ENCODE results near the gene OR2T29.
"Not testable (repeated sequence)": the region's sequence is repeated elsewhere in the genome, so short reads cannot be mapped to it uniquely, and the experiment has no call there.

OR2T29 gene

GRCh38 chr1:248562672-248563071, at the start of gene OR2T29:
OR2T29 (minus strand) TSS chr1:248562772; CDS start chr1:248559491, 3,281 bp downstream.
- DNase-seq = not testable (repeated sequence)

- DNase-seq = no peak
These were observed 49.4 kb upstream of the OR2T29 start for GRCh38 chr1:248611883-248612414.

GRCh38 chr1:248610301-248610700, 47.7 kb upstream of the OR2T29 start:
- DNase-seq = no peak

- no peak for DNase-seq
These were observed 36.8 kb upstream of the OR2T29 start for GRCh38 chr1:248599396-248599795.

GRCh38 chr1:248597589-248597988, 35.0 kb upstream of the OR2T29 start, which contains the start of gene OR2T10:
OR2T10 (minus strand) TSS chr1:248597700; CDS start chr1:248593768, 3,932 bp downstream.
- no peak for DNase-seq

GRCh38 chr1:248596615-248597014, 34.0 kb upstream of the OR2T29 start:
- DNase-seq = no peak

GRCh38 chr1:248593226-248593625, 30.7 kb upstream of the OR2T29 start:
- DNase-seq = no peak

- DNase-seq = no peak
These were observed 30.1 kb upstream of the OR2T29 start for GRCh38 chr1:248592655-248593054.

GRCh38 chr1:248590055-248590454, 27.5 kb upstream of the OR2T29 start:
- DNase-seq = no peak

GRCh38 chr1:248589334-248589733, 26.8 kb upstream of the OR2T29 start:
- no peak for DNase-seq

GRCh38 chr1:248585266-248585665, 22.7 kb upstream of the OR2T29 start:
- DNase-seq = no peak

GRCh38 chr1:248576260-248576980, 13.8 kb upstream of the OR2T29 start:
- no peak for DNase-seq

- not testable (repeated sequence) for DNase-seq
These were observed 12.1 kb upstream of the OR2T29 start, which contains the start of gene OR2T34 for GRCh38 chr1:248574657-248575056. OR2T34 (minus strand) TSS chr1:248574757; CDS start chr1:248574757, 0 bp downstream.

GRCh38 chr1:248573856-248574255, 11.3 kb upstream of the OR2T29 start:
- DNase-seq = not testable (repeated sequence)

GRCh38 chr1:248572049-248572448, 9.5 kb upstream of the OR2T29 start:
- DNase-seq = not testable (repeated sequence)

GRCh38 chr1:248570811-248571210, 8.2 kb upstream of the OR2T29 start:
- DNase-seq = not testable (repeated sequence)

GRCh38 chr1:248569049-248569448, 6.5 kb upstream of the OR2T29 start:
- DNase-seq = not testable (repeated sequence)

- peak; percentile 2 for DNase-seq
These were observed 3.2 kb upstream of the OR2T29 start for GRCh38 chr1:248565530-248566373.

- not testable (repeated sequence) for DNase-seq
These were observed 11.5 kb downstream of the OR2T29 start for GRCh38 chr1:248551027-248551426.

- DNase-seq = not testable (repeated sequence)
These were observed 15.2 kb downstream of the OR2T29 start for GRCh38 chr1:248547383-248547782.

- not testable (repeated sequence) for DNase-seq
These were observed 25.1 kb downstream of the OR2T29 start for GRCh38 chr1:248537449-248537848.

GRCh38 chr1:248521856-248522255, 40.7 kb downstream of the OR2T29 start:
- DNase-seq = no peak

- not testable (repeated sequence) for DNase-seq
These were observed 52.4 kb downstream of the OR2T29 start for GRCh38 chr1:248510217-248510616.
